PC-3 (cell line): ENCODE data around the gene SRRM3.

Experiments
- EZH2 ChIP-seq: fragments of 300-600 bp; sonication (generic); IDR thresholded peaks from one replicate; pipeline ENCODE4 v1.6.1; 2017; ENCODE audit warnings: antibody characterized with exemption, mild to moderate bottlenecking, low read length; ENCODE audit not compliant: unreplicated experiment
- EZH2phosphoT487 ChIP-seq: fragments of 300-600 bp; sonication (generic); IDR thresholded peaks from 2 replicates; pipeline ENCODE4 v1.6.1; 2018; ENCODE audit warnings: mild to moderate bottlenecking, antibody characterized with exemption, low read length, borderline replicate concordance
- TF ChIP-seq, protein P1 (sequence below): fragments of 300-600 bp; sonication (generic); conservative IDR thresholded peaks from 2 replicates; pipeline ENCODE4 v1.5.1; 2017; ENCODE audit warnings: antibody characterized with exemption, low read depth, mild to moderate bottlenecking, low read length

DNA sequence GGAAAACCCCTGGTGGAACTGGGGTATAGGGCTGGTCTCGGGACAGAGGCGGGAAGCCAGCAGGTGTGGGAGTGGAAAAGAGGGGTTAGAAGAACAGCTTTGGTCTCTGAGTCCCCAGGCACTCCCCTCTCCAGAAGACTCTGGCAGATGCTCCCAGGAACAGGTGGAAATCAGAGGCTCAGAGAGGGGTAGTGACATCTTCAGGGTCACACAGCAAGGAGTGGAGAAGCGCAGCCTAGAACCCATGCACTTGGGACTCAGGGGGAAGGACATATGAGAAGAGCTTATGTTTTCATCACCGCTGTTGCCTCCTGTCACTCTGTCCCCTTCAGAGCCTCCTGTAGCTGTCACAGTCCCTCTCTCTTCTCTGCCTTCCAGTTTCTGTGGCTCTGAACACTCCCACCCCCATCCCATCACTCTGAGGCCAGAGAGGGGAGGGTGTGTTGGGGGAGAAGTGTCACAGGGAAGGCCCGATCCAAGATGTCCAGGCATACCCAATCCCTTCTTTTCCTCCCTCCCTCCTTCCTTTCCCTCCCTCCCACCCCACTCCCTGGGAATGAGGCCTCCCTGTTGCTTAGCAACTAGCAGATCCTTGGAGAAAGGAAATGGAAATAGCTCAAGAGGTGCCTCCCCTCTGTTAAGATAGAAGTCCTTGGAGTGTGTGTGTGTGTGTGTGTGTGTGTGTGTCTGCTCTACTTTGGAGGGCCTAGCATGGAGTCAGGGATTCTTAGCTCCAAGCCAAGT, 32.0 kb downstream of the SRRM3 start:
- TF ChIP-seq, protein P1, sequence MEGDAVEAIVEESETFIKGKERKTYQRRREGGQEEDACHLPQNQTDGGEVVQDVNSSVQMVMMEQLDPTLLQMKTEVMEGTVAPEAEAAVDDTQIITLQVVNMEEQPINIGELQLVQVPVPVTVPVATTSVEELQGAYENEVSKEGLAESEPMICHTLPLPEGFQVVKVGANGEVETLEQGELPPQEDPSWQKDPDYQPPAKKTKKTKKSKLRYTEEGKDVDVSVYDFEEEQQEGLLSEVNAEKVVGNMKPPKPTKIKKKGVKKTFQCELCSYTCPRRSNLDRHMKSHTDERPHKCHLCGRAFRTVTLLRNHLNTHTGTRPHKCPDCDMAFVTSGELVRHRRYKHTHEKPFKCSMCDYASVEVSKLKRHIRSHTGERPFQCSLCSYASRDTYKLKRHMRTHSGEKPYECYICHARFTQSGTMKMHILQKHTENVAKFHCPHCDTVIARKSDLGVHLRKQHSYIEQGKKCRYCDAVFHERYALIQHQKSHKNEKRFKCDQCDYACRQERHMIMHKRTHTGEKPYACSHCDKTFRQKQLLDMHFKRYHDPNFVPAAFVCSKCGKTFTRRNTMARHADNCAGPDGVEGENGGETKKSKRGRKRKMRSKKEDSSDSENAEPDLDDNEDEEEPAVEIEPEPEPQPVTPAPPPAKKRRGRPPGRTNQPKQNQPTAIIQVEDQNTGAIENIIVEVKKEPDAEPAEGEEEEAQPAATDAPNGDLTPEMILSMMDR: no peak
- TF ChIP-seq EZH2phosphoT487 (no peak), EZH2 (no peak)
